H1 (cell line): ENCODE data around the gene ADGRG1. TPM values are rescaled to one million over a fixed set of nuclear protein-coding genes. Genes with fewer than 3 reads are reported as not detected.

Source experiments
- CHD2 ChIP-seq: IDR thresholded peaks from 2 replicates; pipeline ENCODE4 v1.6.1; 2012; ENCODE audit warnings: low read length, improper control_type of control experiment
- RAD21 ChIP-seq, 2 experiments: IDR thresholded peaks in 1 of 2; conservative IDR thresholded peaks in 1 of 2; 2 replicates each; pipeline ENCODE4 v1.6.1; 2011; ENCODE audit warnings: low read depth in 2 of 2, low read length in 2 of 2, improper control_type of control experiment in 1 of 2, inconsistent platforms in 1 of 2, mild to moderate bottlenecking in 1 of 2, moderate library complexity in 1 of 2
- TBP ChIP-seq: IDR thresholded peaks from 2 replicates; pipeline ENCODE4 v1.6.1; 2011; ENCODE audit warnings: low read depth, low read length, improper control_type of control experiment
- polyA plus RNA-seq, 7 experiments: library from polyadenylated mRNA; depleted of rRNA in 3 of 7; stranded (reverse) in 5 of 7; unstranded in 2 of 7; fragments of >200 nt in 5 of 7; fragments of 200-250 nt in 2 of 7; gene quantifications; 1 replicate in 5 of 7; 2 replicates in 1 of 7; 4 replicates in 1 of 7; pipeline versions ENCODE4 v1.2.1 to v1.2.3, GENCODE V29; 2011 to 2013; ENCODE audit warnings: missing spikeins in 2 of 7, mixed read lengths in 2 of 7
- total RNA-seq: library from RNA; stranded (reverse); fragmentation: NEBNext Ultra II Directional; extraction: Animal tissue kit (Norgen Biotek cat#: 25700); gene quantifications from 2 replicates; pipeline ENCODE4 v1.2.1, GENCODE V29; 2021
- TF ChIP-seq, protein P1 (sequence below): fragments of 300-600 bp; sonication (generic); IDR thresholded peaks from 2 replicates; pipeline ENCODE4 v1.7.1; 2012; ENCODE audit warnings: low read length, moderate library complexity, mild to moderate bottlenecking, inconsistent platforms; ENCODE audit not compliant: insufficient replicate concordance

Gene ADGRG1
- total and polyA plus RNA-seq, 2 of the 8 experiments (the other 6 are each of a cell fraction or from before 2014, with no cell fraction given): 1.3 to 2.6 TPM

DNA sequence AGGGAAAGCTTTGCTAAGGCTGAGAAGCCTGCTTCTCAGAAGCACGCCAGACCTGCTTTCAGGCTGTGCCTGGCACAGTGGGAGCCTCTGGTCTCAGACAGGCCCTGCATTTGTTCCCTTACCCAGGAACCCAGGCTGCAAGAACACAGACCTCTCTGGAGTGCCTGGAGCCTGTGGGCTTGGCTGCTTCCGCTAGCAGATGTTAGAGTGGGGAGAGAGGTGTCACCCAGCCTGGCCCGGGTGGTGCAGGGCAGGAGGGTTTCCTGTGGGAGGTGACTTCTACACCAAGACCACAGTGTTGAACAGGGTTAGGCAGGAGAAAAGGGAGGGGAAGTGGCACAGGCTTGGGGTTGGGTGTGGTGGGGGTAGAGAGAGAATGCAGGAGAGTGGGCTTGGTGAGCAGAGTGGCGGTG, 35.8 kb upstream of the ADGRG1 start (continued):
- TF ChIP-seq, protein P1, sequence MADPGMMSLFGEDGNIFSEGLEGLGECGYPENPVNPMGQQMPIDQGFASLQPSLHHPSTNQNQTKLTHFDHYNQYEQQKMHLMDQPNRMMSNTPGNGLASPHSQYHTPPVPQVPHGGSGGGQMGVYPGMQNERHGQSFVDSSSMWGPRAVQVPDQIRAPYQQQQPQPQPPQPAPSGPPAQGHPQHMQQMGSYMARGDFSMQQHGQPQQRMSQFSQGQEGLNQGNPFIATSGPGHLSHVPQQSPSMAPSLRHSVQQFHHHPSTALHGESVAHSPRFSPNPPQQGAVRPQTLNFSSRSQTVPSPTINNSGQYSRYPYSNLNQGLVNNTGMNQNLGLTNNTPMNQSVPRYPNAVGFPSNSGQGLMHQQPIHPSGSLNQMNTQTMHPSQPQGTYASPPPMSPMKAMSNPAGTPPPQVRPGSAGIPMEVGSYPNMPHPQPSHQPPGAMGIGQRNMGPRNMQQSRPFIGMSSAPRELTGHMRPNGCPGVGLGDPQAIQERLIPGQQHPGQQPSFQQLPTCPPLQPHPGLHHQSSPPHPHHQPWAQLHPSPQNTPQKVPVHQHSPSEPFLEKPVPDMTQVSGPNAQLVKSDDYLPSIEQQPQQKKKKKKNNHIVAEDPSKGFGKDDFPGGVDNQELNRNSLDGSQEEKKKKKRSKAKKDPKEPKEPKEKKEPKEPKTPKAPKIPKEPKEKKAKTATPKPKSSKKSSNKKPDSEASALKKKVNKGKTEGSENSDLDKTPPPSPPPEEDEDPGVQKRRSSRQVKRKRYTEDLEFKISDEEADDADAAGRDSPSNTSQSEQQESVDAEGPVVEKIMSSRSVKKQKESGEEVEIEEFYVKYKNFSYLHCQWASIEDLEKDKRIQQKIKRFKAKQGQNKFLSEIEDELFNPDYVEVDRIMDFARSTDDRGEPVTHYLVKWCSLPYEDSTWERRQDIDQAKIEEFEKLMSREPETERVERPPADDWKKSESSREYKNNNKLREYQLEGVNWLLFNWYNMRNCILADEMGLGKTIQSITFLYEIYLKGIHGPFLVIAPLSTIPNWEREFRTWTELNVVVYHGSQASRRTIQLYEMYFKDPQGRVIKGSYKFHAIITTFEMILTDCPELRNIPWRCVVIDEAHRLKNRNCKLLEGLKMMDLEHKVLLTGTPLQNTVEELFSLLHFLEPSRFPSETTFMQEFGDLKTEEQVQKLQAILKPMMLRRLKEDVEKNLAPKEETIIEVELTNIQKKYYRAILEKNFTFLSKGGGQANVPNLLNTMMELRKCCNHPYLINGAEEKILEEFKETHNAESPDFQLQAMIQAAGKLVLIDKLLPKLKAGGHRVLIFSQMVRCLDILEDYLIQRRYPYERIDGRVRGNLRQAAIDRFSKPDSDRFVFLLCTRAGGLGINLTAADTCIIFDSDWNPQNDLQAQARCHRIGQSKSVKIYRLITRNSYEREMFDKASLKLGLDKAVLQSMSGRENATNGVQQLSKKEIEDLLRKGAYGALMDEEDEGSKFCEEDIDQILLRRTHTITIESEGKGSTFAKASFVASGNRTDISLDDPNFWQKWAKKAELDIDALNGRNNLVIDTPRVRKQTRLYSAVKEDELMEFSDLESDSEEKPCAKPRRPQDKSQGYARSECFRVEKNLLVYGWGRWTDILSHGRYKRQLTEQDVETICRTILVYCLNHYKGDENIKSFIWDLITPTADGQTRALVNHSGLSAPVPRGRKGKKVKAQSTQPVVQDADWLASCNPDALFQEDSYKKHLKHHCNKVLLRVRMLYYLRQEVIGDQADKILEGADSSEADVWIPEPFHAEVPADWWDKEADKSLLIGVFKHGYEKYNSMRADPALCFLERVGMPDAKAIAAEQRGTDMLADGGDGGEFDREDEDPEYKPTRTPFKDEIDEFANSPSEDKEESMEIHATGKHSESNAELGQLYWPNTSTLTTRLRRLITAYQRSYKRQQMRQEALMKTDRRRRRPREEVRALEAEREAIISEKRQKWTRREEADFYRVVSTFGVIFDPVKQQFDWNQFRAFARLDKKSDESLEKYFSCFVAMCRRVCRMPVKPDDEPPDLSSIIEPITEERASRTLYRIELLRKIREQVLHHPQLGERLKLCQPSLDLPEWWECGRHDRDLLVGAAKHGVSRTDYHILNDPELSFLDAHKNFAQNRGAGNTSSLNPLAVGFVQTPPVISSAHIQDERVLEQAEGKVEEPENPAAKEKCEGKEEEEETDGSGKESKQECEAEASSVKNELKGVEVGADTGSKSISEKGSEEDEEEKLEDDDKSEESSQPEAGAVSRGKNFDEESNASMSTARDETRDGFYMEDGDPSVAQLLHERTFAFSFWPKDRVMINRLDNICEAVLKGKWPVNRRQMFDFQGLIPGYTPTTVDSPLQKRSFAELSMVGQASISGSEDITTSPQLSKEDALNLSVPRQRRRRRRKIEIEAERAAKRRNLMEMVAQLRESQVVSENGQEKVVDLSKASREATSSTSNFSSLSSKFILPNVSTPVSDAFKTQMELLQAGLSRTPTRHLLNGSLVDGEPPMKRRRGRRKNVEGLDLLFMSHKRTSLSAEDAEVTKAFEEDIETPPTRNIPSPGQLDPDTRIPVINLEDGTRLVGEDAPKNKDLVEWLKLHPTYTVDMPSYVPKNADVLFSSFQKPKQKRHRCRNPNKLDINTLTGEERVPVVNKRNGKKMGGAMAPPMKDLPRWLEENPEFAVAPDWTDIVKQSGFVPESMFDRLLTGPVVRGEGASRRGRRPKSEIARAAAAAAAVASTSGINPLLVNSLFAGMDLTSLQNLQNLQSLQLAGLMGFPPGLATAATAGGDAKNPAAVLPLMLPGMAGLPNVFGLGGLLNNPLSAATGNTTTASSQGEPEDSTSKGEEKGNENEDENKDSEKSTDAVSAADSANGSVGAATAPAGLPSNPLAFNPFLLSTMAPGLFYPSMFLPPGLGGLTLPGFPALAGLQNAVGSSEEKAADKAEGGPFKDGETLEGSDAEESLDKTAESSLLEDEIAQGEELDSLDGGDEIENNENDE: no peak
- TF ChIP-seq RAD21 (IDR thresholded peaks at IDR 0.05 in 1 of 2, conservative IDR thresholded peaks at IDR 0.05 in 1 of 2; ENCODE audit: low read depth in 2 of 2, low read length in 2 of 2) (no peak), CHD2 (no peak), TBP (no peak)
